Body of pancreas (tissue), 4 donors: ENCODE data around the gene SNAPIN.

ENCODE experiments used
- CTCF ChIP-seq, 7 experiments: fragments of 450-650 bp in 4 of 7; fragments of 200-600 bp in 3 of 7; sonication (generic) in 3 of 7; IDR thresholded peaks; one replicate each; pipeline ENCODE4 v1.5.1; 2016 to 2019; ENCODE audit warnings: antibody characterized with exemption in 7 of 7
- POLR2A ChIP-seq, 3 donors: fragments of 450-650 bp; IDR thresholded peaks; one replicate each; pipeline ENCODE4 v1.6.1; 2016; ENCODE audit warnings: antibody characterized with exemption in 3 of 3, mild to moderate bottlenecking in 2 of 3

- TF ChIP-seq CTCF (IDR thresholded peaks at IDR 0.05) (no peak), POLR2A (IDR thresholded peaks at IDR 0.05) (no peak)
Measured at GRCh38 chr1:153643816-153644215, 14.7 kb upstream of the SNAPIN start.
